HG03354 (cell line): Measurements from ENCODE around the gene MOXD1.
A peak's percentile ranks its signal among the peaks of the same experiment; 100 is the strongest.

Source experiments
- ATAC-seq: cut with Tn5 transposase; IDR thresholded peaks from one replicate; pipeline ENCODE4 v1.9.1; 2021; ENCODE audit warnings: mild to moderate bottlenecking; ENCODE audit not compliant: unreplicated experiment, poor library complexity, severe bottlenecking

Gene MOXD1

DNA sequence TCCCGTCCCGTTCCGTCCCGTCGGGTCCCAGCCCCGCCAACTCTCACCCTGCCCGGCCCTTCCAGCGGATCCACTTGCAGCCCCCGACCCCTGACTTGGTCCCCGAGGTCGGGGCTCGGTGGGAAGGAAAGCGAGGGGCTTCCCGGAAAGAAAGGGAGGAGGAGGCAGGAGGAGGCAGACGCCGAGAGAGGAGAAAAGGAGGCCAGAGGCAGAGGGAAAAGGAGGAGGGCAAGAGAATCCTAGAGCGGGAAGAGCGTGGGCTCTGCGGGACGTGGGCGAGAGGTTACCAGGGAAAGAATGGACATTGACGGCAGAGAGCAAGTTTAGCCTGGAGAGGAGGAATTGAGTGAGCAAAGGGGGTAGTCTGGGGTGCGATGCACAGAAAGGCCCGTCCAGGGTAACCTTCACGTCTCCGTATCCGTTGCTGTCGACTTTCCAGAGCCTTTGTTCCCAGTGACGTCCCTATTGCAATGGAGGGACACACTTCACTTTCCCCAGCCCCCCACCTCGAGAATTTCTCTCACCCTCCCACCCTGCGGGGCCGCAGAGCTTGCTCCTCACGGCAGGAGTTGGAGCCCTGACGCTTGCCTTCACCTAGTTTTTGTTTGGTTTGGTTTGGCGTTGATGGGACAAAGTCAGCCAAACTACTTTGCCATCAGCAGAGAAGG is 477 bp upstream of the MOXD1 start:
- ATAC-seq = no peak

DNA sequence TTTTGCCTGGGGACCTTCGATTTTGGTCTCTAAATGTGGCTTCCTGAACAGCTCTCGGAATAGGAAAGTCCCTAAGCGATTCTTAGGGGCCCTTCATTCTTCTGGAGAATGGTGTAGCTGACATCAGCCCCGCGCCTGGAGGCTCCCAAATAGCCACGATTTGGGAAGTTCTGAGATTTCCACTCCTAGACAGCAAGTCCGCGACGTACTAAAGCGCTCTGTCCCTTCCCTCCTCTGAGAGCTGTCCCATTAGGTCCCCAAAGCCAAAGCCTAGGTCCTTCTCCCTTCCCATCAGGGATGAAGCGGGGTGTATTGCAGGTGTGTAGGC is 756 bp downstream of the MOXD1 start:
- ATAC-seq = no peak

DNA sequence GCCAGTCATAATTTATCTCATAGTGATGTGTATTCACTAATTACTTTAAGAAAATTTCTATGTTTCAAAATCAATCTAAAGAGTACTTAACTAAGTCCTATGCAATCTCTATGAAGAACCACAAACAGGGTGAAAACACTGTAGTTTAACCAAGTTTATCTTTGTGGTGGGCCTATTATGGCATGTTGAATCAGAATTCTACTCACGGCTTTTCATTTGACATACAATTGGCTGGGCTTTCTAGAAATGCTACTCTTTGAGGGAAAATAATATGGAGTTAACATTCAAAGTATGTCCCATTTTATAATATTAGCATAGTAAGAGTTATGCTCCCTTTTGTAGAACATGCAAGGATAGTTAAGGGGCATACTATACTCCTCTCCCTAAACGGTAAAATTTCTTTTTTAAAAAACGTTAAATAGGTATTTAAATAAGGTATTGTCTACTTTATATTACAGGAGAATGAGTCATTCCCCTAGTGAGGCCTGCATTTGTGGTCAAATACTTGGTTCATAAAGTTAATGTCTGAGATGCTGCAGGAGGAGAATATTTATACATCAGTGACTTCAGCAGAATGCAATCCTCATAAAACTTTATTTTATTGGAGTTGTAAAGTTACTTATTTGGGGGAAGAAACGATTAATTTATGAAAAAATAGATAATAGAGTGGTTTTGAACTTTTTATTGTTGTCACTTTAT is 1.8 kb downstream of the MOXD1 start:
- no peak for ATAC-seq

DNA sequence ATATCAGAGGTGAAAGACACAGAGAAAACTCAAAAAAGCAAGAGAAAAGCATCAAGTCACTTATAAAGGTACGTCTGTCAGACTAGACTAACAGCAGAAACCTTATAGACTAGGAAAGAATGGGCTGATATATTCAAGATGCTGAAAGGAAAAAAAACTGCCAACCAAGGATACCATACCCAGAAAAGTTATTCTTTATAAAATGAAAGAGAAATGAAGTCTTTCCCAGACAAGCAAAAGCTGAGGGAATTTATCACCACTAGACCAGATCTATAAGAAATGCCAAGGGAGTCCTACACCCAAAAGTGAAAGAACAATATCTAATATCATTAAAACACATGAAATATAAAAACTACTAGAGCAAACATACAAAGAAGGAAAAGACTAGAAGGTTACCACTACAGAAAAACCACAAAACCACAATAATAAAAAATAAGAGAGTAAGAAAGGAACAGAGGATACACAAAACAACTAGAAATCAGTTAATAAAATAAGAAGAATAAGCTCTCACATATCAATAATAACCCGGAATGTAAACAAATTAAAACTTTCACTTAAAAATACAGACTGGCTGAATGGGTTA is 6.2 kb downstream of the MOXD1 start:
- ATAC-seq = no peak

DNA sequence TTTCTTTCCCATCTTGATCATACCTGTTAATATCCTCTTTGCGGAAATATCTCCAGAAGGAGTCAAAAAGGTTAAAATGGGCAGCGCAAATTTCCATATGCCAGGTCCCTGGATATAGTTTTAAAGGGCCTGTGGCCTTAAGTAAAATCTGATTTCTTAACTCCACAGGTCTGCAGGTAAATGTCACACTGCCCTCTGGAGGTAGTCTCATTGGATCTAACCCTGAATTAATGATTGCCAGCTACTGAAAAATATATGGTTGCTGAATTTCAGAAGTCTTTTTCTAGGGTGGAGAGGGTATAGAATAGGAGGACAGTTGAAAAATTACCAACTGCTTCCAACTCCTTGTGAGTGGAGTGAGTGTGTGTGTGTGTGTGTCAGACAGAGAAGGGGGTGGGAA is 8.5 kb downstream of the MOXD1 start:
- no peak for ATAC-seq

DNA sequence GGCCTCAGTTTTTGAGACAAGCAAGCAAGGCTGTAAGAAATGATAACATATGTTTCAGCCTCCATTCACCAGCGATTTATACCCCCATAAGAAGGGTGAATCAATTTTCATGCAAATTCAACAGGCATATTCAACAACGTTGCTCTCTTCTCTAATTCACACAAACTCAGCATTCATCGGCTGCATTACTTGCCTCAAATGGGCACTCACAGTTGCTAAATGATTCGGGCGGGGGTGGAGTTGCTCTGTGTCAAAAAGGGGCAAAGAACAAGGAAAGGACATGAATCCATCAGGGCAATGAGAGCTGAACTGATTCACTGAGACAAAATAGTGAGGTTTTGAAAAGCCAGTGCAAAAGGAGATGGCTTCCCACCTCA is 9.0 kb downstream of the MOXD1 start:
- ATAC-seq = no peak

DNA sequence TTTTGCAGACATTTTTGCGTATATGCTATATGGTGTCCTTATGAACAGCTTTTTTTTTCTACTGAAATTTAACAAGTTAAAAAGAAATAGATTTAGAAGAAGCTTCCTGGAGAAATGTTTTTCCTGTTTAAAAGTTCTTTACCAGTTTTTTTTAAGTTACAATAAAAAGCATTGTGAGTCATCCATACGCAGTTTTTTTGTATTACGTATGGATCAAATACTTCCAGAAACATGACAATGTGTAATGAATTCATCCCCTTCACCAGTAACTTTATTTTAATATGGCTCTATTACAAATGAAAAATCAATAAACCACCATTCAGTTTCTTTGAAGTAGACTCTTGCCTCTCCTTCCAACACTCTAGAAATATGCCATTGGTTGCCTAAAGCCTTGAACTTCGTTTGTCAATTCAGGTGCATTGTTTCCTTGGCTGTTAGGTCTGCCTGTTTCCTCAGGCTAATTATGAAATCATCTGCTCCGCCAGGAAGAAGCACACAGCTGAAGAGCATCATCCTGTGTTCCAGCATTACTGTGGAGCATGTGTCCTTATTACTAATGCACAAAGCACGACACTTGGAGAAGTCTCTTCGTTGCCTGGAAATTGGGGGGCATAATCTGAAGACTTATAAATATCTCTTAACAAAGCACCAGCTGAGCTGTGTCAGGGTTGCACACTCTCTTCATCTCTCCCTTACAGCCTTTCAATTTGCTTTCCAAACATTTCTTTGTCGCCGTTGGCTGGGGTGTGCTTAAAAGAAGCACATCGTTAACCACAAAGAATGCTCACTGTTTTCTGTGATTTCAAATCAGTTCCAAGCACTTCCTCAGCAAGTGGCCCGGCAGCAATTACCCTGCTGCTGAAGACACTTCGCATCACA is 9.6 kb downstream of the MOXD1 start:
- no peak for ATAC-seq

DNA sequence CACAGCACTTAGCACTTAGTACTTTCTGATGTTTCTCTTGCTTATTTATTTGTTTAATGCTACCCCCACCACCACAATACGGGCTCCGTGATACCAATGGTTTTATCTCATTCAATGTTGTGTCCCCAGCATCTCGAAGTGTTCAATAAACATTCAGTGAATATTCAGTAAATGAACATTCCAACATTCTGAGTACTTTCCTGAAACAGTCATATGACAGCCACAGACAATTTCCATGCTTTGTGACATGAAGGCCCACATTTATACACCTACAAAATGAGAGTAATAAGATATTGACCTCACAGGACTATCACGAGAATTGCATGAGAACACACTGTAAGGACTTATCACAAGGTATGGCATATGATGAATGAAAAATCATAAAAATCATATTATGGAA is 10.8 kb downstream of the MOXD1 start:
- ATAC-seq = no peak

DNA sequence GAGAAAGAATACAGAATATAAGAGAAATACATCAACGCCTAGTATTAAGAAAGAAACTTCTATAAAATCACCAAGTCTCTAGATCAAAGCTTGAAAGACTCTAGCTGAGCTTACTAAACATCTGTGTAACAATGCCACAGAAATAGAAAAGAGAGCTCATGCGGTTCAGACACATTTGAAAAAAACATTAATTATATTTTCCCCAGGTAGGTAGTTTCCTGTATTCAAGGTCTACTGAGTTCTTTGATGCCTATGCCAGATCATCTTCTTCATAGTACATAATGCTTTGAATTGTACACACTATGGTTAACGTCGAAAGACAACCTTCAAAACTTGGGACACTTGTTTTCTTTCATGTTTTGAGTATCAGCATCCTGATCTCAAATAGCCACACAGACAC is 11.3 kb downstream of the MOXD1 start:
- no peak for ATAC-seq

DNA sequence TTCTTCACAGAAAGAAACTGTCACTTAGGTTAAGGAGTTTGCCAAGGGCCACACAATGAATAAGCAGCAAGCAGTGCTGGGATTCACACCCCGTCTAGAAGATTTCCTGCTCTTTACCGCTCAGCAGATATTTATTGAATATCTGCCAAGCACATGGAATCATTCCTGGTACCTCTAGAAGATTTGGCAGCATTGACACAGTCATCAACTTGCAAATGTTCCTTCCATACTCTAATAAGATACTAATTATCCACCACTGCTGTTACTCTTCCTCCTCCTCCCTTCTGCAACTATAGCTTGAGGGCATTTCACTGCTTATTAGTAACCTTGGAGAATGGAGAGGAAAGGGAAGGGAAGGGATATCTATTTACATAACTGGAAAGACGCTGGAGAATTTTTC is 13.0 kb downstream of the MOXD1 start:
- no peak for ATAC-seq

DNA sequence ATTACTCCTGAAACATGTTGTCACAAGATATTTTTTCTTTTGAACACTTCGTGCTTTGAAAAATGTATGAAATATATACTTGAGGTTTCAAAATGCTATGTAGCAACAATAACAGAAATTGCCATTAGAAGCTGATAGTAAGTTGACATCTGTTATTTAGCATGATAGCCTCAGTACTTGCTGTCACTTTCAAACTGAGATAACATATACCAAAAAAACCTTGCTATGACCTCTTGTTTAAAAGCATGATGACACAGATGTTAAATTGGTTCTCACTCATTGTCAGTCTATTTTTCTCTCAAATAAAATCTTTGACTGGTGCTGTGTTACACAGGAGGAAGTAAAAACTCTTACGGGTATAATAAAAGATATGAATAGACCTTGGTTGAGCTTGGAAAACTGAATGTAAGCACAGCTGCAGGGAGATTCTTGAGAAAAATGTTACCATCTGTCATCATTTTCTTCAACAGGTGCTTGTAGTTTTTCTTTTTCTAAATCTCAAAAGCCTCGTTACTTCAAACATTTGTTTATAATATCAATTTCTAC is 18.6 kb downstream of the MOXD1 start:
- ATAC-seq = no peak

DNA sequence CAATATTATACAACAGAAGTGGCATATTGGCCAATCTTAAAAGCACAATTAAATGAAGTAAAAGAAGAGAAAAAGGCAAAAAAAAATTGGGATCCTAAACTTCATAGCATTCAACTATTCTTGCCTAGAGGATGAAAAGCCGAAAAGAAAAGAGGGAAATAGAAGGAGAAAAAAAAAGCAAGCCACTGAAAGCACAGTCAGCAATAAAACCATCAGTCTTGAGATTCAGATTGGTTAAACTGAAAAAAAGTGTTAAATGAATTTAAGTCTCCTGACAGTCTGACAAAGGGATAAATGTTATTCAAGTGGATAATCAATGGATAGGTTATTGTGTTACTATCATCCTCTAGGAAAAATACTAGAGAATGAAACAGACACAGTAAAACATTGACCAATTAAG is 19.9 kb downstream of the MOXD1 start:
- no peak for ATAC-seq

DNA sequence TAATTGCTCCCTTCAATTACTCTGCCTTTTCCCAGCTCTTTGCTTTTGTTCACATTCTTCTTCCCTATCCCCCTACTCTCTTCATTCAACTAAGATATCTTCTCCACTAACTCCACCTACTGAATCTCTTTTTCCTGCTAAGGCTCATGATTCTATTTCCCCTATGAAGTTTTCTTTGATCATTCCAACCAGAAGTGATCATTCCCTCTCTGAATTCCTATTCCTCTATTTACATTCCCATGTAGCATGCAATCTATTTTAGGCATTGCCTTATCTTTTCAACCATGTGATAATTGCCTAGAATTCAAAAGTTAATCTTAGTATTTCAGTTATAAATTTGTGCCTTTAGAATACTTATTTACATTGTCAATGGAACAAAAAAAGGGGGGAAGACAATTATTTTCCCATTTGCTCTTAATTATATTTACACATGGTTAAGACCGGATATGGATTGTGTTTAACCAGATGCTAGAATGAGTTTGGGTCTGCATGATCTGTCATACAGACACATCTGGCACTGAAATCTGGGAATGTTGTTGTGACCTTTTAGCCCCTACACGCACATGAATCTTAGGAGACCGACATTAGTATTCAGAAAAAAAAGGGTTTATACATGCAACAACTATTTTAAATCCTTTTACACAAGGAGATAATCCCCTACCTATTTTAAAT is 20.8 kb downstream of the MOXD1 start:
- no peak for ATAC-seq

DNA sequence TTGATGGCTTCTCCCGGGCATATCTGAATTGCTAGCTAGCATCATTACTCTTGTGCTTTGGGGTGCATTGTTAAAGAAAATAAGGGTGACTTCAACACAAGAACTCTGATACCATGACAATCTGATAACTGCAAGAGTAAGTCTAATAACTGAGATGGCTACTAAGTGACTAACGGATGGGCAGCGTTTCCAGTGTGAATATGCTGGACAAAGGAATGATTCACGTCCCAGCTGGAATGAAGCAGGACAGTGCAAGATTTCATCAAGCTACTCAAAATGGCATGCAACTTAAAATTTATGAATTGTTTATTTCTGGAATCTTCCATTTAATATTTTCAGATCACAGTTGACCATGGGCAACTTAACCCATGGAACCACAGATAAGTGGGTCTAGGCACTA is 31.7 kb downstream of the MOXD1 start:
- ATAC-seq = no peak

DNA sequence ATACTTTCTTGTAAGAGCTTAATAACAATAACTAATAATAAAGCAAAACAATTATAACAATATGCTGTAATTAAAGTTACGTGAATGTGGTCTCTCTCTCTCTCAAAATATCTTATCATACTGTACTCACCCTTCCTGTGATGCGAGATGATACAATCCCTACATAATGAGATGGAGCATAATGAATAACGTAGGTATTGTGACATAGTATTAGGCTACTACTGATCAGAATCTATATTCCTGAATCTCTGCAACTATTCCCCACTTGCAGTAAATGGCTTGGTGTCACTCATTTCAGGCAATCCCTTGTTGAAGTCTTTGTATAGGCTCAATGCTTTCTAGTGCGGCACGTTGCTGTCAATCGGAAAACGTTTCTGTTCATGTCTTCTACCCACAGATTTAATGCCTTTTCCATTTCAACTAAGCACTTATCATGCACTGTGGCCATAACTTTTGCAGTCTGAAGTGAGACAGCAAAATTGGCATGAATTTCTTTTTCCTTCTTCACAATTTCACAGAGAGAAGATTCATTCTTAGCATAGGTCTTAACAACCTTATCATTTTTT is 32.3 kb downstream of the MOXD1 start:
- ATAC-seq = no peak

DNA sequence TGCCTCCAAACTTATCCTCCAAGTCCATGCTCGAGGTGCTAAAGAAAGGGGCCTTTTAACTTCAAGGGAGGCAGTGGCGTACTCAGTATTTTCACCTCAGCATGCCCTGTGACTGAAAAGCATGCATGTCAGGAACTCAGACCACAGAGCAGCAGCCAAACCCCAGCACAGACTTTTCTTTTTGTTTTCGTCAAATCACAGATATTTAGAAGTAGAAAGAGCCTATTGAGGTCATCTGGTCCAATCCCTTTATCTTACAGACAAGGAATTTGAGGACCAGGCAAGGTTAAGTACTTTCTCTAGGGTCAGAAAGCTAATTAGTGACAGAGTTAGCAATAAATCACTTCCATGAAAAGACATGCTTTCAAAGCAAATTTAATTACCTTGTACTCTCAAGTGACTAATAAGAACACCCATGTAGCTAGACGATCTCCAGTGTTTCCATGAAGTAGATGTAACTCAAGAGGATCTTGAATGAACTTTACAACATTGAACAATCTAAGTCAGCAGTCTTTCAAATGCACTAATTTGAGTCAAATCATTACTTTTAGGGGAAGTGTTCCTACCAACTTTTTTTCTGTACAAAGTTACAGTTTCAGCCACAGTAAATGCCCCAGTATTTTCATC is 35.9 kb downstream of the MOXD1 start:
- peak; percentile 98 for ATAC-seq

DNA sequence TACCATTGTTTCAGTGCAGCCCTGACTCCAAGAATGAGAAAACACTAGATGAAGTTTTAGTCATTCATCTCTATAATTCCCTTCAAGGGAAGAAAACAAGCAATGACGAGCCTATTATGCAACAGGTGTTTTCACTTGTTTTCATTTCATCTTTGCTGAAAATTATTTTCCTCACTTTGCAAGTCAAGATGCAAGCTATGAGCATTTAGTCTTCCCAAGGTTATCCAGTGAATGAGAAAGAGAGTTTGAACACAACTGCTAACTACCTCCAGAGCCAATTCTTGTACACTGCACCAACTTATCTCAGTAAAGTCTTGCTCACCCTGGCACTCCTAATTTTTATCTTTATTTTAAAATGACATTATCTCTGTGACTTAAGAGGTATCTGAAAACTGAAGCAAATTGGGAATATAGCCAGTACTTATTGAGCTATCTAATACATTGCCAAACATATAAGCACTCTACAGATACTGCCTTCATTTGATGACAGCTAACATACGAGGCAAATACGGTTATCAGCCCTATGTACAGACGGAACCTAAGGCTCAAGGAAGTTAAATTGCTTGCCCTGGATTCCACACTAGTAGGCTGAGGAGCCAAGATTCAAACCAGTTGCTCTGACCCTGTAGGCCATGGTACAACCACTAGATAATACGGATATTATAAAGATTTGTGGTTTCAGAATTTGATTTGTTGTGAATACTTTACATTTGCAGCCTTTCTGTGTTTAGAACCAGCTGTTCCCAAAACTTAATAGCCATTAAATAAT is 36.8 kb downstream of the MOXD1 start:
- no peak for ATAC-seq

DNA sequence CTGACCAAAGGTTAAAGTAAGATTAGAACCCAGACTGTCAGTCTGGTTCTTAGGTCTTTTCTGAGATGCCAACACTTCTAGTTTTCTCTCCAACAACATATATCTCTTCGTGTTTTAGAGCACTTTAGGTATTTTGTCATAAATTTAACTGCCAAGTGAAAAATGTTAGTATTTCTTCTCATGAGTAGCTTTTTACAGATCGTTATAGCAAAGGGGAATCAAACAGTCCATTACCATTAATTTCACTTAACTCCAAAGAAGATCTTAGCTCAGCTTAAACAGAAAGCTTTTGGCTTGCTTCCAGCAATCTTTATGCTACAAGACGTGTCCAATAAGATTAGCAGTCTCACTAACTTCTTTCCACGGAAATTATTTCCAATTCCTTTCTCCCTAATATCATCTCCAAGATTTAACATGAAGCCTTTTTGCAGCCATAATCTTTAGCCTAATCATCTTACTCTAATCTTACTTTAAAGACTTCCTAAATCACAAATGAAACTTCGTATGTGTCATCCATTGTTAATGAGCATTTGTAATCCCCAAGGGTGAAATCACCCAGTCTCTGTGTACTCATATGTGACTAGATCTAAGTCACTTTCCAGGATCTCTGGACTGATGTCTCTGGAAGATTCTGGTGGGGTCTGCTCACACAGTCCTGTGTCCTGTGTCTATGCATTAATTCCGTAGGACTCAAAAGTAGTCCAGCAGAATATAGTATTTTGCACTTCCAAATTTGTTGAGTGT is 38.7 kb downstream of the MOXD1 start:
- ATAC-seq = no peak
